Right renal cortex interstitium (tissue), 3 donors: ENCODE results near the gene NASP. TPM values are rescaled to one million over a fixed set of nuclear protein-coding genes. Genes with fewer than 3 reads are reported as not detected.
"Not testable (repeated sequence)": the region's sequence is repeated elsewhere in the genome, so short reads cannot be mapped to it uniquely, and the experiment has no call there.

ENCODE experiments used
- DNase-seq, 3 donors: peaks; one replicate each; pipeline ENCODE4 v3.0.0-alpha.2; 2013; ENCODE audit warnings: low read depth in 3 of 3, low spot score in 2 of 3
- polyA plus RNA-seq, 3 donors: library from polyadenylated mRNA; unstranded; fragments of 120-200 nt; gene quantifications; one replicate each; pipeline ENCODE4 v1.2.1, GENCODE V29; 2013; ENCODE audit not compliant: insufficient read length in 3 of 3

Gene NASP
- polyA plus RNA-seq, 3 donors: 288 to 358 (median 311) TPM

DNA sequence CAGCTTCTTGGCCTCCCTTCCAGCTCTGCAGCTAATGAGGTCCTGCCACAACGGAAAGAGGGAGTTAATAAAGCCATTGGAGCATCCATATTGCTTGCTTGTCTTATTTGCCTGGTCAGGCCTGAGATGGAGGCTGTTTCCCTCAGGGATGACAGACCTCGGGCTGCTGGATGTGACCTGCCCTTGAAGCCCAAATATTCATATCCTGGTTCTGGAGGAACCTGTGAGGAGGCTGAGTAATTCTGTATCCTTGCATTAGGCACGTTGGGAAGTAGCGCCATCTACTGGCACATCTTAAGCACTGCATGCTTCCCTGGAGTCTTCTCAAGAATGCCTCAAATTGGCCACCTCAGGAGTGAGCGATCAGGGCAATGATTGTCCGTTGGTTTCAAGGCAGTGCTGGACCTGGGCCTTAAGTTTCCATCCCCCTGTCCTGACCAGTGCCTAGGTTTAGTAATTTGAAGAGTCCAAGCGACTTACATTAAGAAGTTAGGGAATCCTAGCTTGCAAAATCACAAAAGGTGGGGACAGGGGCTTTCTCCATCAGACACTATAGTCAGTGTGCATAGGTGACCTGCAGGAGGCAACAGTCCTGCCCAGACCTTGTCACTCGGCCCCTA is 13.8 kb upstream of the NASP start:
- peak; percentile 41 to 52 (median 48) for DNase-seq

DNA sequence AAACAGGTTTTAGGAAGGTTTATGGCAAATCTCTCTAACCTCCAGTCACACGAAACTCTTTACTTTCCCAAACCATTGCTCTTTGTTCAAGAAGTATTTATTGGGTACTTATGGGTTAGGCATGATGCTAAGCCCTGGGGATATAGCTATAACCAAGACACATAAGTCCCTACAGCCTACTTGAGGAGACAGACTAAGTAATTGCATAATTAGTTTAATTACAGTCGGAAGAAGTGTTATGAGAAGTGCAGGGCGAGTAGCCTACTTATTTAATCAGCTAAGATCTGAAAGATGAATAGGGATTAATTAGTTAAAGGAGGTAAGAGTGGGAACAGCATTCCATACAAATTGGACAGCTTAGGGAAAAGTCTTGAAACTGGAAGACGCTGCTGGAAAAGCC is 13.2 kb upstream of the NASP start:
- no peak for DNase-seq

DNA sequence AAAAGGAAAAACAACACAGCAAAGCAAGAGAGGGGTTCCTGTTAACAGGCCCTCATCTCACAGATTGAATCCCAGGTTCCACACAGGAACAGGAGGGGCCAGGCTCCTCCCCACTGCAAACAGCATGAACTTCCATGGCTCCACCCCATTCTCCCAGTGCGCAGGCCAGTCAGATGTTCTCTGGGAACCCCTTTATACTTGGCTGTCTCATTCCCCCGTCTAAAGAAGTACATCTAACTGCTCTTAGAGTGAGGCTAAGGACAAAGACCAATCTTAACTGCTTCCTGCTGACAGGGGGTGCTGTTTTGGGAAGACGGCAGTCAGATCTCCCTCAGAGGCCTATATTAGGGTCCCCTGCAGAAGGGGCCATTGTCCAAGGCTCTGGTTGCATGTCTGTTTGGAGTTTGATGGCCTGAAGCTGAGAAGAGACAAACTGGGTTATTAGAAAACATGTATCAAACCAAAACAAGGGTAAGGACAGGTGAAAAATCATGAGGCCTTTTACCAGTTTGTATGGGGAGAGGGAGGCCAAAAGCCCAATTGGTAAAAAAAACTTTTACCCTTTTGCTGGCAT is 10.5 kb upstream of the NASP start:
- no peak for DNase-seq

DNA sequence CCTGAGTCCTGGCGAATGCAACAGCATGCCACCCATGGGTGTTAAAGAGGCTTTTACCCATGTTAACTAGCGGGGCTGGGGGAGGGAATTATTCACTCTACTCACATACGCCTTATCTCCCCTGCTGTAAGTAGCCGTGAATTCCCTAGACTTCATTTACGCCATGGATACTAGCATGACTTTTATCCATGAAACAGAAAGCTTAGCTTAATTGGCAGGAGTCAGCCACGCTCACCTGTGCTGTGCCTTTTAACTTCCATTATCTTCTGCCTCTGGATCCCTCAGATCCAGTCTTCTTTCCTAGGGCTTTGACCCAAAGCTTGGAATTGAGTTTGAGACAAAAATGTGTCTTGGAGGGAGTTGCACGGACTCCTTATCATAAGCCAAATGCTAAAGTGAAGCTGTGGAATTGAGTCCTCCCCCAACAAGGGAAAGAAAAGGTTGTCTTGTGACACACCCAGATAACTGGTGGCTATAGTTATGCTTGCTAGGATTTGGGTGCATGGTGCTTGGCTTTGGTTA is 9.7 kb upstream of the NASP start:
- DNase-seq: no peak

DNA sequence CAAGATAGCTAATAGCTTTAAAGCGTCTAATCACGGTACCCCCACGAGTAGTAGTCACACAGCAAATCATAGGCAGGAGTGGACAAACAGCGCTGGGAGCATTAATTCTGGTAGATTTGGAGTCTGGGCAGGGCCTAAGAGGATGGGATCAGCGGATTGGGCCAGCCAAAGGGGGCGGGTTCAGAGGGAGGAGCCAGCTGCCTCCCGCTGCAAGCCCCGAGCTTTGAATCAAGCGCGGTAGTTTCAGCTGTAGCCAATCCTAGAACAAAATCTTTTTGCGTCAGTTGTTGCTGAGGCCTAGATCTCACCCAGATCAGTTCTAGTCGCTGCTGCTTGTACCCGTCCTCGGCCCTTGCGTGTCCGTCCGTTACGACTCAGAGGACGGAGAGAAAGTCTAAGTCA is 576 bp upstream of the NASP start:
- DNase-seq: peak; percentile 91 to 98 (median 94)

DNA sequence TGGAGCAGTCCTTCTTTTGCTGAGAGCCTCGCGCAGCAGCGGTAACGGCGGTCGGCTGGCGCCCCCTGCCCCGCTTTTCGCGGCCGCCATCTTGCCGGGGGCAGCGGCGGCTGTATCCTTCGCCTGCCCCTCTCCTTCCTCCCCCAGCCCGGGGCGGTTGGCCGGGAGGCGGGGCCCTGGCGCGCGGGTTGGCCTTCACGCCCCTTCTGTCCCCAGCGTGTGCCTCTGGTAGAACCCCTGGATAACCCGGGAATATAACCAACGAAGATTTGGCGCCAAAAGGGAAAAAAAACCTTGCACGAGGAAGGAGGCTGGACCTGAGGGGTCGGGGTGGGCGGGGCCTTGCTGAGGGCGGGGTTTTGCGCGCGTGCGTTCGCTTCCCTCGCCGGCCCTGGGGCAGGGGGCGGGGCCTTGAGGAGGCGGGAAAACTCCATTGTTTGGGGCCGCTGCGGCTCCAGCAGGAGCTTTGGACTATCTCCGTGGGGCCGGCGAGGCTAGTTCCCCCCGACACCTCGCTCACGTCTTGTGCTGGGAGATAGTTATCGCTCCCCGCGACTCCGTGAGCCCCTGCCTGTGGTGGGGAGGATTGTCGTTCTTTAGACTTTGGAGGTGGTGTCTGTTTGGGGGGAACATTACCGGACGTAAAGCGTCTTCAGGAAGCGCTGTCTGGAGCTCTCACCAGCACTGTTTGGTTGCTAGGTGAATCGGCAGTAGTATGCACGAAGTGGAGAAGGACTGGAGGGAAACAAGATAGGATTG is 689 bp downstream of the NASP start:
- peak; percentile 72 to 85 (median 83) for DNase-seq

DNA sequence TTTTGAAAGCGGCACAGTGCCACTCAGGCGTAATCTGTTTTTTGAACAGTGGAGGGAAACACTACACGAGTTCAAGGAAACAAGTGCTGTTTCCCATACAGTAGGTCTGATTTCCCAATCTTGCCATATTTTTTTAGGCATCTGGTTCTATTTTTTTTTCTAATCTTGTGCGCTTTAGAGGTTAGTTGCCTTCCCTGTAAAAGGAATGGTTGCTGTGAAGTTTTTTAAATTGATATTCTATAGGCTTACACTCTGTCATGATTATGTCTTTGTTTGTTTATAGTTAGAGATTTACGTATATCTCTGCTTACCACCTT is 1.2 kb downstream of the NASP start:
- no peak for DNase-seq

DNA sequence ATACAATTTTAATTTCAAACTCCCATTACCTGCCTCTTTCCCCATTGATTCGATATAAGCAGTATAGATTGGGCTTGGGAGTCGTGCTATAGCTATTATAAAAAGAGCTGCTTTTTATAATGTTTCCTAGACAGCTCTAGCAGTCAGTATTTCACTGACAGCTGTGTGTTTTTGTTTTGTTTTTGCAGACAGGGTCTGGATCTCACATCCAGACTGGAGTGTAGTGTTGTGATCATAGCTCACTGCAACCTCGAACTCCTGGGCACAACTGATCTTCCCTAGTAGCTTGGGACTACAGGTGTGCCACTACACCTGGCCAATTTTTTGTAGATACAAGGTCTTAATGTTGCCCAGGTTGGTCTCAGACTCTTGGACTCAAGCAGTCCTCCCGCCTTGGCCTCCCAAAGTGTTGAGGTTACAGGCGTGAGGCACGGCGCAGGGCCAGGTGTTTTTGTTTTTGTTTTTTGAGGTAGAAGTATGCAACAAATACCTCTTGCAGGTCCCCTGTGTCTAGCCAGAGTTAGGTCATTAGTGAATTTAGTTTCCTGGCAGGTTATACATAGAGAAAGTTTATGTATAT is 1.7 kb downstream of the NASP start:
- no peak for DNase-seq

DNA sequence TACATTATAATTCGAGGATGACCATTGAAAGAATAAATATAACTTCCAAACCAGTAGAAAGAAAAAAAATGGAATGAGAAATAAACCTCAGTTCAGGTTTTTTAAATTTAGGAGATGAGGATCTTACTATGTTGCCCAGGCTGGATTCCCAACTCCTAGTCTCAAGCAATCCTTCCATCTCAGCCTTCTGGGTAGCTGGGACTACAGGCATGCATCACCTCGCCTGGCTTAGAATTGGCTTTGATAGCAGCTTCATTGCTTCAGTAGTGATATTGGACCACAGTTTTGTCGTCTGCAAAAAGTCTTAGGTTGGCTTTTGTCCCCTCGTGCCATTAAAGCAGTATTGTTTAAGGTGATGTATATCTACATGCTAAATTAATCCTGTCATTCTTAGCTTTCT is 2.9 kb downstream of the NASP start:
- DNase-seq: no peak

DNA sequence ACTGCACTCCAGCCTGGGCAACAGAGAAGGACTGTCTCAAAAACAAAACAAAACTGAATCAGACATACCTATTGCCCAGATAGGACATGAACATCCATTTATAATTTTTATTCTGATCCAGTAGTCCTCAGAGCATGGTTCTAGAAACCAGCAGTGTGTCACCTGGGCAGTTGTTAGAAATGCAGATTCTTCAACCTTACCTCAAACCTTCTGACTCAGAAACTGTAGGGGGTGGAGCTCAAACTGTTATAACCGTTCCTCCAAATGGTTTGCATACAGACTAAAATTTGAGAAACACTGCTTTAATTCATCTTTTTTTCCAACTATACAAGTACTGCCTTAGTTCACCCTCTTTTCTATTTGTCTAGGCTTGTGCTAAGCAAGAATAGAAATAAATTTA is 6.0 kb downstream of the NASP start:
- DNase-seq: no peak

DNA sequence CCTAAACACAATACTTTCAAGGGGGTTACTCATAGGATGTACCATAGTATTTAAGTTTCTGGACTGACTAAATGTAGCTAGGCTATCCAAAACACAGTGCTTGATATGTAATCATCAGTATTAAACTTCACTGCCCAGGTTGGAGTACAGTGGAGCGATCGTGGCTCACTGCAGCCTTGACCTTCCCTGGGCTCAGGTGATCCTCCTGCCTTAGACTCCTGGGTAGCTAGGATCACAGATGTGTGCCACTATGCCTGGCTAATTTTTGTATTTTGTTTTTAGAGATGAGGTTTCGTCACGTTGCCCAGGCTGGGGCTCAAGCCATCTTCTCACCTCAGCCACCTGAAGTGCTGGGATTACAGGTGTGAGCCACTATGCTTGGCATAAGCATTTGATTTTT is 10.6 kb downstream of the NASP start:
- no peak for DNase-seq

DNA sequence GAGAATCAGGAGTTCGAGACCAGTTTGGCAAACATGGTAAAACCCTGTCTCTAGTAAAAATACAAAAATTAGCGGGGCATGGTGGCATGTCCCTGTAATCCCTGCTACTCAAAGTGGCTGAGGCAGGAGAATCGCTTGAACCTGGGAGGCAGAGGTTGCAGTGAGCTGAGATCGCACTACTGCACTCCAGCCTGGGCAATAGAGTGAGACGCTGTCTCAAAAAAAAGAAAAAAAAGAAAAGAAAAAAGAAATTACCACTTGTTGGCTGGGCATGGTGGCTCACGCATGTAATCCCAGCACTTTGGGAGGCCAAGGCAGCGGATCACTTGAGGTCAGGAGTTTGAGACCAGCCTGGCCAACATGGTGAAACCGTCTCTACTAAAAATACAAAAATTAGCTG is 12.9 kb downstream of the NASP start:
- DNase-seq: not testable (repeated sequence)

DNA sequence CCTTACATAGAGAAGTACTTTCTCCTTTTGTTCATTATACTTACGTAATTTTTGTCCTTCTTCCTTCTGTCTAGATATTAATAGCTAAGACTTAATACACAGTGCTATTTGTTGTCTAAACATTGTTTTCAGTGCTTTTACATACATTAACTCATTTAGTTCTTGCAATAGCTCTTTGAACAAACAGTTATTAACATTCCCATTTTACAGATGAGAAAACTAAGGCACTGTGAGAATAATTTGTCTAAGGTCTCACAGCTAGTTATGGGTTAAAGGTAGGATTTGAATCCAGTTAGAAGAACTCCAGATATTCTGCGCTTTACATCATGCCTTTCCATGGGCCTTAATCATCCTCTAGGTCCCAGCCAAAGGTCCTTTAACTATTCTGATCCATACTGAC is 20.4 kb downstream of the NASP start:
- no peak for DNase-seq

DNA sequence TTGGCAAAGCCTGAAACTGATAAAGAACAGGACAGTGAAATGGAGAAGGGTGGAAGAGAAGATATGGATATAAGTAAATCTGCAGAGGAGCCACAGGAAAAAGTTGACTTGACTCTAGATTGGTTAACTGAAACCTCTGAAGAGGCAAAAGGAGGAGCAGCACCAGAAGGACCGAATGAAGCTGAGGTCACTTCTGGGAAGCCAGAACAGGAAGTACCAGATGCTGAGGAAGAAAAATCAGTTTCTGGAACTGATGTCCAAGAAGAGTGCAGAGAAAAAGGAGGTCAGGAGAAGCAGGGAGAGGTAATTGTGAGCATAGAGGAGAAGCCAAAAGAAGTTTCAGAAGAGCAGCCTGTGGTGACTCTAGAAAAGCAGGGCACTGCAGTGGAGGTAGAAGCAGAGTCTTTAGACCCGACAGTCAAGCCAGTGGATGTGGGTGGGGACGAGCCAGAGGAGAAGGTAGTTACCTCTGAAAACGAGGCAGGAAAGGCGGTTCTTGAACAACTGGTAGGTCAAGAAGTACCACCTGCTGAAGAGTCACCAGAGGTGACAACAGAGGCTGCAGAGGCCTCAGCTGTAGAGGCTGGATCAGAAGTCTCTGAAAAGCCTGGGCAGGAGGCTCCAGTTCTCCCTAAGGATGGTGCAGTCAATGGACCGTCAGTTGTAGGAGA is 23.7 kb downstream of the NASP start:
- DNase-seq: no peak

DNA sequence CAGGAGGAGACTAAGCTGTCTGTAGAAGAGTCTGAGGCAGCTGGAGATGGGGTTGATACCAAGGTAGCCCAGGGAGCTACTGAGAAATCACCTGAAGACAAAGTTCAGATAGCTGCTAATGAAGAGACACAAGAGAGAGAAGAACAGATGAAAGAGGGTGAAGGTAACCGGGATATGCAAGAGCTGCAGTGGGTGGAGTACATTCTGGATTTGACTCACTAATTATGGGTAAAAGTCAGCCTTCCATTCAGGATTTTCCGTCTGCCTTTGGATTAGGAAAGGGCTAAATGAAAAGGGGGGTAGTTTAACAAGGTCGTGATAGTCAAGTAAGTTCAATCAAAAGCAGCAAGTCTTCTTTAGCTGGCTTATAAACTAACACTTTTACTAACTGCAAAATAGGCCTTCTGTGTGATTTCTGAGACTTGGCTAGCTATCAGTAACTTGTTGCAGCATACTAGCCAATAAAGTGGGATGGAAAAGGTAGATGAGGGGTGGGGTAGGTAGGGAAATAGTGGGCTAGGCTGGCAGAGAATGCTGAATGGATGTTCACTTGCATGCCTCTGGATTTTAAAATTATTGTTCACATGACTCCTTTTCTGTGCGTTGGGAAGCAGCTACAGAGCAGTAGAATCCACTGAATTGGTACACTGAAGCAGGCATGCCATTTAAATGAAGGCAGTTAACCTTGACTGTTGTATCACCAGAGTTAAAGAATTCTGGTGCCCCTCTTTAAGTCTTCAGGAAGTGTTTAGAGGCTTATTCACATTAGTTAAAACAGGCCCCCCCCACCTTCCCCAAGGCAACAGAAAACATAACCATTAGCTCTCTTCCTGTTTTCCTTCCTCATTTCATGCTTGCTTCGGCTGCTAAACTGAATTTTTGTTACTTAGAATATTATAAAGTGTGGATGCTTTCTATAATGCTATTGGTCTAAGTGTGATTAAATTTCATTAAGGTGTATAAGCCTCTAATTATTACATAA is 24.6 kb downstream of the NASP start:
- no peak for DNase-seq

DNA sequence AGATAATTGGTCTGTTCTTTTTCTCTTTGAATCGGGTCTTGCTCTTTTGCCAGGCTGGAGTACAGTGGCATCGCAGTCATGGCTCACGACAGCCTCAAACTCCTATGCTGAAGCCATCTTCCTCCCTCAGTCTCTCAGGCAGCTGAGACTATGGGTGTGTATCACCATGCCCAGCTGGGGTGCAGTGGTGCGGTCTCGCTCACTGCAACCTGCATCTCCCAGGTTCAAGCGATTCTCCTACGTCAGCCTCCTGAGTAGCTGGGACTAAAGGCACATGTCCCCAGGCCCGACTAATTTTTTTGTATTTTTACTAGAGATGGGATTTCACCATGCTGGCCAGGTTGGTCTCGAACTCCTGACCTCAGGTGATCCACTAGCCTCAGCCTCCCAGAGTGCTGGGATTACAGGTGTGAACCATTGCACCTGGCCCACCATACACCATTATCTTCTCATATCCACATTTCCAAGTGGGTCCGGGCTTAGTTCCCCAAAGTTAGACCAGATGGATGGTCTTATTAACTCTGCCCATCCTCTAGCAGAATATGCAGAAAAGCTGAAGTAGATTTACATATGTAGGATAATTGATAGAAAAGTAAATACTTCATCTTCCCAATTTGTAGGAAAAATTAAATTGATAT is 26.9 kb downstream of the NASP start:
- no peak for DNase-seq

DNA sequence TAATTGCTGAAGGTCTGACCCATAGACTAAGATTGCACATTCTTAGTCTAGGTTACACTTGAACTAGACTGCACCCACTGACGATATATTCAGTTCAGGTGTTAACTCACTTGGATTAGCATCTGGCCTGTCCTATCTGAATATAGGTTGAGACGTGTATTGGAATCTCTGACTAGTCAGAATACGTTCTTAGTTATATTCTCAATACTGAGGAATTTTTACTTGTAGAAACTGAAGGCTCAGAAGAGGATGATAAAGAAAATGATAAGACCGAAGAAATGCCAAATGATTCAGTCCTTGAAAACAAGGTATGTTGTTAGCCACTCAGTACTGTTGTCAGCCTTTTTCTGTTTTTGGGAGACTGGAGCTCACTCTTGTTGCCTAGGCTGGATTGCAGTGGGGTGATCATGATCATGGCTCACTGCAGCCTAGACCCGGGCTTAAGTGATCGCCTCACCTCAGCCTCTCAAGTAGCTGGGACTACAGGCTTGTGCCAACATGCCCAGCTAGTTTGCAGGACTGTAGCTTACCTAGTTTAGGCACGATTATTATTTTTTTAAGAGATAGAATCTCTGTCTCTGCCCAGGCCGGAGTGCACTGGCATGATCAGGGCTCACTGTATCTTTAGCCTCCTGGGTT is 29.2 kb downstream of the NASP start:
- DNase-seq: no peak

DNA sequence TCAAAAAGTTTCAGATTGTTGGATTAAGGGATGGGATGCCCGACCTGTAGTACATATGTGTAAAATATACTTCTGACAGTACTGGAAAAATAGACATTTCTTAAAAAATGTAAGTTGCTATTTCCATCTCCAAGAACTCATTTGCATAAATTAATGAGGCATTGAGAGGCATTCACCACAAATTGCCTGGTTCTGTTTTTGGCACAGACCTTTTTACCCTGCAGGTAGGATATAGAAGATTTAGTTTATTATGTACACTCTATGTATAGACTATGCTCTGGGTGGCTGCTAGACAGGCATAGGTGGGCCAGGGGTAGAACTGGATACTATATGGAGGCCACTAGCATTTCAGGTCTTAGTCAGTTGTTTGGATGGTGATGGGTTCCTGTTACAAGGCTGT is 32.0 kb downstream of the NASP start:
- DNase-seq: no peak

DNA sequence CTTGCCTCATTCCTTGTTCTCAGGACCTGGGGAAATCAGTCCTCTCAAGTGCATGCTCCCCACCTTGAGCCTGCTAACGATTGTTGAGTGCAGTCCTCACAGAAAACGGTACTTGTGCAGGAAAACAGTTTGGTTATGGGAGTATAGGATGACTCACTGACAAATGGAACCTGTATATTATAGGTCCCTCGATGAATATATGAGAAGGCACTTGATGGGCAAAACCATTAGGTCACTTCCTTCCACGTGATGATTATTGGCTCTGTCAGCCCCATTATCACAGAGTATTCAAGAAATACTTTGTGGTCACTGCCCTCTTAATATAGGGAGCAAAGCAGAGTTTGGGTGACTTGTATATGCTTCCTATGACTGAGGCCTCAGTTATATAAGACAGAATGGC is 33.8 kb downstream of the NASP start:
- DNase-seq: no peak
